Cerebellar nuclear complex (tissue), 1 donor: ENCODE results near the gene CEBPA.

ENCODE experiments used
- DNase-seq, 2 experiments: peaks; one replicate each; lab custom pipeline; 2025; lab: John Stamatoyannopoulos, UW

Gene CEBPA

DNA sequence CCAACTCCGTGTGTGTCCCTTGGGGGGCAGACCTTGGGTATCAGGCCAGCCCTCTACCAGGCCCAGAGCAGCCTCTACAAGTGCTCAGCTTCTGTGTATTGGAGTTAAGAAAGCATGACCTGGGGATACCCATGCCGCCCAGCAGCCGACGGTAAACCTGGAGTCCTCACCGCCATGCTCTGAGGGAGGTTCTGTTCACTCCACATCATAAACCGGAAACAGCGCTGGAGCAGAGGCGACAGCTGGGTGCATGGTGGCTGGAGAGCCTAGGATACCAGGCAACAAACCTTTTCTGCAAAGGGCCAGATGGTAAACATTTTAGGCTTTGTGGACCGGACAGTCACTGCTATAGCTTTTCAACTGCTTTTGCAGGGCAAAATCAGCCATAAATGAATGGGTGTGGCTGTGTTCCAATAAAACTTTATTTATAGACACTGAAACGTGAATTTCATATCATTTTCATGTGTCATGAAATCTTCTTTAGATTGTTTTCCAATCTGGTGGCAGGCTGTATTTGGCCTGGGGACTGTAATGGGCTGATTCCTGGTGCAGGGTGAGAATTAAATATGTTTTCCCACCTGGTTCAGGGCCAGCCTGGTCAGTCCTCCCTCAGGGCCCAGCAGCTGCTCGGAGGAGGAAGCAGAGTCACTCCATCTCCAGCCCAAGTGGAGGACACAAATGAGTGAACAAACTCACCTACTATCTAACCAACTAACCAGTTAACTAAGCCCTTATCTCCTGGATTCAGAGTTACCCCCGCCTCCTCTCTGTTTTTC is 30.9 kb downstream of the CEBPA start:
- DNase-seq, result no peak

DNA sequence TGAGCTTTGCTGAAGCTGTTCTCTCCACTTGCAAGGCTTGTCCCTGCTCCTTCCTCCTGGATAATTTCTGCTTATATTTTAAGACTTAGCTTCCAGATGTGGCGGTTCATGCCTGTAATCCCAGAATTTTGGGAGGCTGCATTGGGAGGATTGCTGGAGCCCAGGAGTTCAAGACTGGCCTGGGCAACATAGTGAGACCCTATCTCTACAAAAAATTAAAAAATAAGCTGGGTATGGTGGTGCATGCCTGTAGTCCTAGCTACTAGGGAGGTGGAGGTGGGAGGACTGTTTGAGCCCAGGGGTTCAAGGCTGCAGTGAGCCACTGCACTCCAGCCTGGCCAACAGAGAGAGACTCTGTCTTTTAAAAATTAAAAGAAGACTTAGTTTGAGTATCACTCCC is 31.6 kb downstream of the CEBPA start:
- DNase-seq, result no peak

DNA sequence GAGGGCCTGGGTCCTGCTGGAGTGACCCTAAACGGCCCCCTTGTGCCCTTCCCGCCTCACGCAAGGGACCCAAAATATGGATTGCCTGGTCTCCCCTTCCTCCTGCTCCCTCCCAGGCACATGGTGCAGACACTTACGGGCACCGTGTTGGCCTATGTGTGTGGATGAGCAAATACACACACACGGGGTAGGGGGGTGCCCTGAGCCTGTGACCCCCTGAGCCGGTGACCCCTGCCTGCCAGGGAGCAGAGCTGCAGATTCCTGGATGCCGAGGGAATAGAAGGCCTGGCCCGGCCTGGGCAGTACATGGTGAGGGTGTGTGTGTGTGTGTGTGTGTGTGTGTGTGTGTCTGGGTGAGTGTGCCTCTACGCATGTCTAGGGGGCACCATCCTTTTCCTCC is 33.3 kb downstream of the CEBPA start:
- DNase-seq, result no peak

DNA sequence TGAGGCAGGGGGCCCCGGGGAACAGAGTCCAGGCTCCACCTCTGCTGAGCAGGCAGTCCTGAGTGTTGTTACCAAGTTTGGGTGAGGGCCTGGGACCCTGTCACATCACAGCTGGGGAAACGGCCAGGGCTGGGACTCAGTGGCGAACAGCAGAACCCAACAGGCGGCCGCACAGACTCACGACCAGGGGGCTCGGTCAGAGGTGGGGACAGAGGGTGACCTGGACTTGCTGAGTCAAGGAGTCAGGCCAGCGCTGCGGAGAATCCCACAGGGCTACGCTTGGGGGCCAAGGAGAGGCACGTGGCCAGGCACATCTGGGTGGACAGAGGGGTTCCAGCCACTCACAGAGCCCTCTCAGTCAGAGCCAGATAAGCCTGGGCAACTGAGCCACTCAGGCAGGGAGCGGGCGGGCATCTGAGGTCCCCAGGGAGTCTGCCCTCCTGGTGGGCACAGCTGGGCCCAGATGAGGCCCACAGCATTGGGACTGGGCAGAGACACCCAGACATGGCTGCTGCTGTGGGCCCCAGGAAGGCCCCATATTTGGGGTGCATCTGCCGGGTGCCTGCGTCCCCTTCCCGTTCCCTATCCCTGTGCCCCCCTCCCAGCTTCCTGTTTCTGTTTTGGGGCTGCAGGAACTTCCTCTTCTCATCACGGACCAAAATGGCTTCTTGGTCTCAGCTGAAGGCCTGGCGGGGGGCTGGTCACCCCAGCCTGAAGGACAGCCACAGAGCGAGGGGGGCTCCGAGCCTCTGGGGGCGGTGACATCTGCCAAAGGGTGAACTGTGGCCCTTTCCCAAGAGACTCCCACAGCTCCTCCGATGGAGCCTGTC is 34.0 kb downstream of the CEBPA start:
- no peak for DNase-seq

DNA sequence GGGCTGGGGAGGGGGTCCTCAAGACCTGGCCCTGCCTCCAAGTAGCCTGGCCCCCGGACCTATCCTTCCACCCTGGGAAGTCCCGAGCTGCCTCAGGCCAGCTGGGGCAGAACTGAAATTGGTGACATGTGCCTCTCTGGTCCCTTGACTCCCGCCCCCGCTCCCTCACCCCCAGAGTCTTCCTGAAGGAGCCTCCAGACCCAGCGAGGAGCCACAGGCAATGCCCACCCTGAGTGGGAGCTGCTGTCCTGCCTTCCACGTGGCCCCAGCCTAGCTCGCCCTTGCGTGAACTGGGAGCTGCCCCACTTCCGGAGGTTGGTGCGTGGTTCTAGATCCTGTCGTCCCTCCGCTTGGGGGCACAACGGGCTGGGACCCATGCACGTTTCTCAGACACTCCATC is 34.6 kb downstream of the CEBPA start:
- DNase-seq, result no peak

DNA sequence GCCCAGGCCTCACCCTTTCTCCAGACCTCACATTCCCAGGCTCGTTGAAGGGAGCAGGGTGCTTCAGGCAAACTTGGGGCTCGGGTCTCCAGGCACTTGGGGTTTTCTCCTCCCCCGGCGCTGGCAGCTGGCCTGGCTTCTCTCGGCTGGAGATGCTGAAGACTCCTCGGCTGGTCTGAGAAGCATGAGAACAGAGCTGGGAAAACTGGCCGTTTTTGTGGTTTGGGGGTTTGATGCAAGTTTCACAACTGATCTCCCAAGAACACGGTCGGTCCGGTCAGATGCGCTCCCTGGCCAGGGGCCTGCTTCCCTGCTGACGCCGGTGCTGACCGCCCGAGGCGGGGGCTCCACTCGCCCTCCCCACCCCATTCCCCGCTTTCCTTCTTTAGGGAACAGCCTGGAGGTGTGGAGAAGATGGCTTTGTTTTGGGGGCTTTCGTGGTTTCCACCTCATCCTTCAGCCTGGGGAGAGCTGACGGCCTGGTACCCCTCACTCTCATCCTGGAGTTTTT is 35.3 kb downstream of the CEBPA start:
- no peak for DNase-seq

DNA sequence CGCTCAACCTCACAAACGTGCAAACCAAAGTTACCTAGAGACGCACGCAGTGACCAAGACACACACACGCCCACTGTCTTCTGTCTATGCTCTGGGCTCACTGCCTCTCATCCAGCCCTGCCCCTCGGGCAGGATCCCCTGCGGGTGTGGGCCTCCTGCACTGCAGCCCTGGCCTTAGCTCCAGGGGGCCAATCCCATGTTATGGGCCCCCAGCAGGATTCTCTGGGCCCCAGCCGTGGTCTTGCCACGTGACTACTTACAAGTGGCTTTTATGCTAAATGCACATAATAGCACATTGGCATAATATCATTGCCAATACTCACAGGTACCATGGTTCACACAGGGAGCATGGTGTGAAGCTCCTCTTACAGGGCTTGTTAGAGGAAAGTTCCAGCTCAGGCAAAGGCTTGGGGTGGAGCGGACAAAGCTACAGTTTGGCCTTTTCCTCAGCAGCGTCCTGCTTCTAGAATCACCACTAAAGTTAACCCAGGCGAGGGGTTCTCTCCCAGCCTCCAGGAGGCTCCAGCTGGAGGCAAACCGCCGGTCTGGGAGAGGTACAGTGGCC is 37.4 kb downstream of the CEBPA start:
- DNase-seq, result no peak

DNA sequence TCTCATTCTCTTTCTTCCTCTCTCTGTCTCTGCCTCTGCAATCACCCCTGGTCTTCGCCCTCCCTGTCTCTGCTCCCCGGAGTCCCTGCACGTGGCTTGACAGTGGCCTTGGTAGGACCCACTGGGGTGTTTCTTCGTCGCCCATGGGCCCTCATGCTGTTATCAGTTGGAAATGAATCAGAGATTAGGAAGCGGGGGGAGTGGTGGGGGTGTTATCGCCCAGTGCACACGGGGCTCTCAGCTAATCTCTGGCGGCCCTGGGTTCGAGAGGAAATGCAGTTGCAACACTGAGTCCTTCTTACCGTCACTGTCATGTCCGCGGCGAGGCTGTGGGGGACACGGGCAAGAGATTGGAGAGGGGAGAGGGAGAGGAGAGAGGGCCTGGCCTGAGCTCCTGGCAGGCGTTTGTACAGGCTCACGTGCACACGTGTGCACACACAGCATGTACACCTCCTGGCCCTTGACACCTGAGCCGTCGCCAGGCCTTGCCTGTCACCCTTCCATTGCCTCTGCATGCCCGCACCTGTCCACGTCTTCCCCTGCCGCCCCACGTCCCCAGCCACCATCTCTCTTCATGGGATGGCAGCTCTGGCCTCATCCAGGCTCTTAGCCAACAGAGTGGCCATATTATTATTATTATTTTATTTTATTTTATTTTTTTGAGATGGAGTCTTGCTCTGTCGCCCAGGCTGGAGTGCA is 38.9 kb downstream of the CEBPA start:
- DNase-seq, result no peak

DNA sequence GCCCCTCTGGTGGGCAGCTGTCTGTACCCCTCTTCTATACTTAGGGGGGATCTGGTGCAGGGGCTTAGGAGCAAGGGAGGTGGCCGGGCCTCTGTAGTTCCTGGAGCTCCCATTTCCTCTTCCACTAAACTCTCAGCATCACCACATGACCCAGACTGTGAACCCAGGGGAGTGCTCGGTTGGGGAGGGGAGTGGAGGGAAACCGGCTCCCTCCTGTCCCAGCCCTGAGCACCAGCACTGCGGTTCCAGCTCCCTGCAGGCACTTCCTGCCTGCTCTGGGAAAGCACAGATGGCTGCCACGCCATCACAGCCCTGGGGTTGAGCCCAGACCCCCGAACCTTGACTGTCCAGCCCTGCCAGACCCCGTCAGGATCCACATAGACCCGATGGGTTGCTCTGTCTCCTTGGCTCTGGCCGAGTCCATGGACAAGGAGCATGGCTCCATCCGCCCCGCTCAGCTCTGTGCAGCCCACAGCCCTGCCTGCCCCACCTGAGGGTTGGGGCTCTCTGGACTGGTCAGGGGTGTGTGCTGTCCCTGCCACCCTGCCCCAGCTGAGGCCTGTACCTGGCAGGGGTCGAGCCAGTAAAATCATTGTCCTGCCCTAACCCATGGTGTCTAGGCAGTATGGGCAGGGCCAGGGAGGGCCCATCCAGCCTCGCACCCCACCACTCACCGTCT is 40.7 kb downstream of the CEBPA start:
- no peak for DNase-seq

DNA sequence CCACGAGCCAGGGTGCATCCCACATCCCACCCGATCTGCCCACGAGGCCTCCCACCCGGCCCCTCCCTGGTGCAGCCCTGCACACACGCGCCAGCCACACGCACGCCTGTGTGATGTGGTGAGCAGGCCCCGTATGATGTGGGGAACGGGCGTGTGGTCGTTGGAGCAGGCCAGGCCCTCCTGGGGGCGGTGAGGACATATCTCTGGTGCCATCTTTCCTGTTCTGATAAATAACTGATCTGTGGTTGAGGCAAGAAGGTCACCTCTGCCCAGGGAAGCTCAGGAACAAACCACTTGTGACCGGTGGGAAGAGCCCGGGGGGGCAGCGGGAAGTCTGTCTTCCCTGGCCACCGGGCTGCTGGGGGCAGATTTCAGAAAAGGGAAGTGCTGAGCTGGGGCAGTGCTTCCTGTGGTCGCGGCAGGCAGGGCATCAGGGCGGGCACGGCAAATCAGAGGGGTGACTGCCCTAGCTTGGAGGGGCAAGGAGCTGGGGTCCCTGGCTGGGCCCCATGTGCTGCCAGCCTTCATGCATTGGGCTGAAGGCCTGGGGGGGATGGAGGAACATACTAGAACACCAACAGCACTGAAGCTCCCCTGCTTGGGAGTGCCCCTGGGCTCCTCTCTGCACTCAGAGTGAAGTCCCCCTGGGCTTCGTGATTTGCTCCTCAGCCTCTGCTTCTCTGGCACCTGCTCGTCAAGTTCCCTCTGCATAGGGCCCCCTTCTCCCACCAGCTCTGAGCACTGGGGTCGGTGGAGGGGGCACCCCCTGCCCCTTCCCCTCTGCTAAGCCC is 41.5 kb downstream of the CEBPA start:
- no peak for DNase-seq

DNA sequence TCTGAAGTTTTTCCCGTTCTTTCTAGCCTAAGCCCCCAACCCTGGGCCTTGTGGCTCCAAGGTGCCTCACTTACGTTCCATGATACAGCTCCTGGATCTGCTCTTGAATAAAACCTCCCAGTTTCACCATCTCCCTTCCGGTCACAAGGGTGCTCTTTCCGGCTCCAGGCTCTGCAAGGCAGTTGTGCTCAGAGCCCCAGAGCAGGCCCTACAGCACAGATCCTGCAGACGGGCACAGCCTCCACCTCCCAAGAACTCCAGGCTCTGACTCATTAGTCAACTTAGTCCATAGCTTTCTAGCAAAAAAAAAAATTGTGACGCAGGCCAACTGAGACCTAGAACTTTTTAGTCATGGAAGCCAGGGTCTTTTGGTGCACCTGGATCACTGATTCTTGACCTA is 42.8 kb downstream of the CEBPA start:
- no peak for DNase-seq

DNA sequence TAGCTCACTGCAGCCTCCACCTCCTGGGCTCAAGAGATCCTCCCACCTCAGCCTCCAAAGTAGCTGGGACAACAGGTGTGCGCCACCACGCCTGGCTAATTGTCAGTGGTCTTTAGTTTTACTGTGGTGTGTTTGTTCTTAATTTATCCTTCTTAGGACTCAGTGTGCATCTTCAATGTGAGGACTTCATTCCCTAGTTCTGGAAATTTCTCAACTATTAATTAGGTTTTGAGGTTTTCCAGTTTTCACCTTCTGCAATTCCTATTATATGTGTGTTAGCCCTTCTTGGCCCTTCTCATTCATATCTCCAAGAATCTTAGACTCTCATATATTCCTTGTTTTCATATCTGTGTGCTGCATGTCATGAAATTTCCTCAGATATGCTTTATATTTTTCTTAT is 44.5 kb downstream of the CEBPA start:
- DNase-seq, result no peak

DNA sequence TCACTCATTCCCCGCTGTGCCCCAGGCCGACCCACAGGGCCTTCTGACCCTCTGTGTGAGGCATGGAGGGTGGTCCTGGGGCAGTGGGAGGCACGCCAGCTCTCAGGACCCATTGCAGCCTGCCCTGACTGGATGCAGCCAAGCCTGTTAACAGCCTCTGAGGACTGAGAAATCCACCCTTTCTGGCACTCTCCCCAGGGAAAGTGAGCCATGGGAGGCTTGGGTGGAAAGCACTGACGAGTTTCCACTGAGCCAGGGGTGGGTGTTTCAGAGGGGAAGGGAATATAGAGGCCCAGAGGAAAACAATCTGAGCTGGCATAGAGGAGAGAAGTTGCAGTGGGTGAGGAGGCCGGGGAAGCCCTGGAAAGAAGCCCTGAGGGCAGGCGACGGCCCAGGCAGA is 46.1 kb downstream of the CEBPA start:
- DNase-seq, result no peak

DNA sequence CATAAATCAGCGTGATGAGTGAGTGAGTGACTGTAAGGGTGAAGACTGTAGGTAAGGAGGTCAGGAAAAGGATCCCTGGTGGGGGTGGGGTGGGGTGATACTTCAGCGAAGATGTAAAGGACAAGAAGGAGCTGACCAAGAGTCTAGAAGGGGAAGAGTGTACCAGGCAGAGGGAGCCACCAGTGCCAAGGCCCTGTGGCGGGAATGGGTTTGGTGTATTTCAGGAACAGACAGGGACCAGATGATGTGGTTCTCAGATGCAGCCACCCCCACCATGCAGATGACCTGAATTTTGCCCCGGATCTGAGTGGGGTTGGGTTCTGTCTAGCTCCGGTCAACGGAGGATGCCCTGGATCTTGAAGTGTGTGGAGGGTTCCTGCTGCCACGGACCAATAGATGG is 46.6 kb downstream of the CEBPA start:
- DNase-seq, result no peak

DNA sequence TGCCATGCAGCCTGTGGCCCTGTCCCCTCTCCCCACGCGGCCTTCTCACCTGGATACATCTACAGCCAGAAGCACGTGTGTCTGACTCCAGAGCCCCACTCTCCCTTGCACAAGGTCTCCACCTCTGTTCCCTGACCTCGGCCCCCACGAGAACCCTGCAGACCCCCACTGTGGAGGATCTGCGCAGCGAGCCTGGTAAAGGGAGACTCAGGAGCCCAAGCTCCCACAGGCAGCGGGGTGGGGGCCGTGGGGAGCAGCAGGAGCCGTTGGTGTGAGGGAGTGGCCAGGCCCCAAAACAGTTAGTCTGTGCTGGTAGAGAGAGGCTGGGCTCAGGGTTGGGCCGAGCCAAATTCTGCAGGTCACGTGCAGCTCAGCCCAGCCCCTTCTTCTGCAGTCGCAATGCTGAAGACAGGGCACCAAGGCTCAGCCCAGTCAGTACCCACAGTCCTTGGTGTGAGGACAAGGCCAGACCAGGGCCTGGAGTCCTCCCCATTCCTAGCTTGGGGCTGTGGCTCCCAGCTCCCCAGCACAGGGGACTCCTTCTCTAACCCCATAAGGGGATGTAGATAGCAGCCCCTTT is 48.0 kb downstream of the CEBPA start:
- DNase-seq, result no peak

DNA sequence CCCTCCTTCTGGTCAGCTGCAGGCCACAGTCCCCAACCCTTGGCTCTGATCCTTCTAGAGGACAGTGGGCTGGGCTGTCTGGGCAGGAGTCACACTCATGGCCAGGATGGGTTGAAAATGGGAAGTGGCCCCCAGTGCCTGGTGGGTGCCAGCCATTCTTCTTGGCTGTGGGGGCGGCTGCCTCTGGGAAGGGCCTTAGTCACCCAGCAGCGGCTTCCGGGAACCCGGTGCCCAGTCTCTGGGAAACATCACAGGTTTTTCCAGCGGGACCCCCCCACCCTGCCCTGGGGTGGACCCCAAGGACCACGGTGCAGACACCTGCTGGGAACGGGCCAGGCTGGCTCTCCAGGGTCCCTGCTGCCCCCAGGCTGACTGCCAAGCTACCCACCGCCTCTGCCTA is 49.4 kb downstream of the CEBPA start:
- DNase-seq, result no peak

DNA sequence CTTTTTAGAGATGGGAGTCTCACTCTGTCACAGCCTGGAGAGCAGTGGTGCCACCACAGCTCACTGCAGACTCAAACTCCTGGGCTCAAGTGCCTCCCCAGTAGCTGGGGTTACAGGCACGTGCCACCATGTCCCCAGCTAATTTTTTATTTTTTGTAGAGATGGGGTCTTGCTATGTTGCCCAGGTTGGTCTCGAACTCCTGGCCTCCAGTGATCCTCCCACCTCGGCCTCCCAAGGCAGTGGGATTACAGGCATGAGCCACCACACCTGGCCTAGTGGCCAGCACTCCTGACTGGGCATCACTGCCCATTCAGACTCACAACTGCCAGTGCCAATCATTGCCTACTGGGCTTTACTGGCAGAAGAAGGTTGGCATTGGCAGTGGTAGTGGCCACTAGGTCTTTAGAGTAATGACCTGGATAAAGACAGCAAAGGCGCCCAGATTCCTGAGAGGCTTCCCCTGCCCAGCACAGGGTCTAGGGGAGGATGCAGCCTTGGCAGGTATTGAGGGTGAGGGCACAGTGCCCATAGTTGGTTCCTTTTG is 49.8 kb downstream of the CEBPA start:
- DNase-seq, result no peak

DNA sequence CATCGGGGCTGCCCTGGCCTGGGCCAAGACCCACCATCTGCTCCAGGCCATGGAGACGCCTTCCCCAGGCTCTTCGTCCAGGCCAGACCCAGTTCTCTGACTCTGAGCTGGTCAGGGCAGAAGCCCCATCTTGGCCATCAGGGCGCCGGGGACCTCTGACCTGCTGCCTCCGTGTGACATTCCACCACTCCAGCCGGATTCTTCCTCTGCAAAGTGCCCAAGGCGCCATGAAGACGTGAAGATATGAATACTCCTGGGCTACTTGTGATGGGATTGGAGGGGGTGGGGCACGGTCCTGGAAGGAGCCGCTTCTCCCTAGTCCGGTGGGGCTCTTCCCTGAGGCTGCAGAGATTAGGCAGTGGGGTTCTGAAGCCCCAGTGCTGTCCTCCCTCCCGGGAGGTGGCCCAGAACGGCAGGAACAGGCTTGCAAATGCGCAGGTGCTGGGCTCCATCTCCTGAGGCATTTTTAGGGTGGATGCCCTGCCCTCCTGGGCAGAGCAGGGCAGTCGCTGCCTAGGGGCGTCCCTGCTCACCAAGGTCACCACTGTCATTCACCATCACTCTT is 50.7 kb downstream of the CEBPA start:
- DNase-seq, result no peak

DNA sequence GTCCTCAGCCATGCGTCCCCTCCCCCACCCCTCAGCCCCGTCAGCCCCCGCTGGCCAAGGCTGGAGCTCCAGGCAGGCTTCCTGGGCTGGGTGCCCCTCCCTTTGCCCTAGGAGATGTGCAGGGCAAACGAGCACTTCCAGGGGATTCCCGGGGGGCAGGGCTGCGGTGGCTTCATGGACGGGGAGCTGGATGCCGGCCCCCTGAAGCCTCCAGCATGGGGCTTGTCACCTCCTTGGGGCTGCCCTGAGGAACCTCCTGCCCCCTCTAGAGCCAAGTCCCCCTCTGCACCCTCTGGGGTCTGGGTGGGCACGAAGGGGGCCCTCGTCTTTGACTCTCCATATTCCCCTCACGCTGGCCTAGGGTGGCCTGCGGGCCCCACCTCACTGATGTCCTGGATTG is 51.3 kb downstream of the CEBPA start:
- no peak for DNase-seq

DNA sequence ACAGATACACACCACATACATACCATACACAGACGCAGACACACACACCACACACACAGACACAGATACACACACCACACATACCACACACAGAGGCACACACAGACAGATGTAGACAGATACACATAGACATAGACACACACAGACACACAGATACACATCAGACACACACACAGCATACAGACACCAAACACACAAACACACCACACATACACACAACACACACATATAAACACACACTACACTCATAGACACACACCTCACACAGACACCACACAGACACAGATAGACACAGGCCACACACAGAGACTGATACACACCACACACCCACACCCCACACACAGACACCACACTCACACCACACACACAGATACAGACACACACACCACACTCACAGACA is 51.8 kb downstream of the CEBPA start:
- DNase-seq, result no peak
